CD14-positive monocyte (primary cell): ENCODE results near the gene PROS1. TPM values are rescaled to one million over a fixed set of nuclear protein-coding genes. Genes with fewer than 3 reads are reported as not detected.
"Not testable (repeated sequence)": the region's sequence is repeated elsewhere in the genome, so short reads cannot be mapped to it uniquely, and the experiment has no call there.

Experiments used
- DNase-seq, 3 donors: peaks; one replicate each; pipeline ENCODE4 v3.0.0-alpha.2; 2011 to 2022
- H2AFZ ChIP-seq: 2 replicates; pipeline ENCODE4 v1.6.0; 2012; ENCODE audit warnings: mild to moderate bottlenecking, low read depth, low read length, inconsistent platforms; ENCODE audit not compliant: insufficient read depth, poor library complexity, severe bottlenecking
- H3K27ac ChIP-seq, 2 donors: 1 replicate in 1 of 2; 2 replicates in 1 of 2; pipeline ENCODE4 v1.5.1; 2012 to 2013; ENCODE audit warnings: low read length in 2 of 2, control low read depth in 1 of 2, inconsistent platforms in 1 of 2, low read depth in 1 of 2, mild to moderate bottlenecking in 1 of 2
- H3K27me3 ChIP-seq, 2 donors: one replicate each; pipeline versions ENCODE4 v1.6.0 to v1.6.1; 2011 to 2013; ENCODE audit warnings: low read length in 2 of 2; ENCODE audit not compliant: control insufficient read depth in 2 of 2, insufficient read depth in 2 of 2
- H3K36me3 ChIP-seq, 2 donors: replicated peaks in 1 of 2; 1 replicate in 1 of 2; 2 replicates in 1 of 2; pipeline versions ENCODE4 v1.5.1 to v1.6.1; 2012 to 2013; ENCODE audit warnings: low read length in 2 of 2, control low read depth in 1 of 2, inconsistent platforms in 1 of 2, mild to moderate bottlenecking in 1 of 2; ENCODE audit not compliant: insufficient read depth in 2 of 2, control insufficient read depth in 1 of 2
- H3K4me1 ChIP-seq, 2 donors: 1 replicate in 1 of 2; 2 replicates in 1 of 2; pipeline versions ENCODE4 v1.5.1 to v1.6.1; 2012 to 2013; ENCODE audit warnings: low read length in 2 of 2, control low read depth in 1 of 2, inconsistent platforms in 1 of 2, mild to moderate bottlenecking in 1 of 2, moderate library complexity in 1 of 2; ENCODE audit not compliant: insufficient read depth in 2 of 2, control insufficient read depth in 1 of 2
- H3K4me2 ChIP-seq: replicated peaks from 2 replicates; pipeline ENCODE3; 2012; ENCODE audit warnings: low read length, moderate library complexity, mild to moderate bottlenecking; ENCODE audit not compliant: poor library complexity, severe bottlenecking; ENCODE audit errors: extremely low read depth
- H3K4me3 ChIP-seq, 3 experiments: fragments of 200-600 bp in 1 of 3; sonication (generic) in 1 of 3; replicated peaks in 1 of 3; 1 replicate in 2 of 3; 2 replicates in 1 of 3; pipeline ENCODE4 v1.5.1; 2011 to 2013; ENCODE audit warnings: low read length in 3 of 3, mild to moderate bottlenecking in 3 of 3, control low read depth in 2 of 3, low read depth in 2 of 3, inconsistent platforms in 1 of 3, moderate library complexity in 1 of 3
- H3K79me2 ChIP-seq: 2 replicates; pipeline ENCODE4 v1.6.0; 2012; ENCODE audit warnings: mild to moderate bottlenecking, control low read depth, inconsistent platforms, low read length, moderate library complexity; ENCODE audit not compliant: insufficient read depth
- H3K9ac ChIP-seq: 2 replicates; pipeline ENCODE4 v1.6.0; 2017; ENCODE audit warnings: low read length, mild to moderate bottlenecking; ENCODE audit not compliant: insufficient read depth, poor library complexity, severe bottlenecking
- H3K9me3 ChIP-seq, 2 donors: replicated peaks in 1 of 2; 1 replicate in 1 of 2; 2 replicates in 1 of 2; pipeline versions ENCODE4 v1.5.1 to v1.6.1; 2012 to 2013; ENCODE audit warnings: low read length in 2 of 2, control low read depth in 1 of 2; ENCODE audit not compliant: control insufficient read depth in 1 of 2, insufficient read depth in 1 of 2
- H4K20me1 ChIP-seq: 2 replicates; pipeline ENCODE4 v1.6.0; 2012; ENCODE audit warnings: mild to moderate bottlenecking, low read length, control low read depth, moderate library complexity; ENCODE audit not compliant: insufficient read depth
- H3K27ac Mint-ChIP-seq, 7 donors: one replicate each; pipeline ENCODE4 v1.8.0; 2020; ENCODE audit warnings: mild to moderate bottlenecking in 7 of 7, mixed read lengths in 7 of 7, moderate library complexity in 6 of 7, inconsistent platforms in 2 of 7
- H3K27me3 Mint-ChIP-seq, 3 donors: one replicate each; pipeline ENCODE4 v1.8.0; 2021 to 2022; ENCODE audit warnings: low read depth in 3 of 3, mild to moderate bottlenecking in 3 of 3, mixed read lengths in 3 of 3, moderate library complexity in 3 of 3, inconsistent platforms in 1 of 3
- H3K36me3 Mint-ChIP-seq, 2 donors: one replicate each; pipeline ENCODE4 v1.8.0; 2020; ENCODE audit warnings: mixed read lengths in 2 of 2, inconsistent platforms in 1 of 2, mild to moderate bottlenecking in 1 of 2
- H3K4me1 Mint-ChIP-seq: one replicate; pipeline ENCODE4 v1.8.0; 2020; ENCODE audit warnings: mild to moderate bottlenecking, mixed read lengths
- H3K4me3 Mint-ChIP-seq, 2 donors: one replicate each; pipeline ENCODE4 v1.8.0; 2020; ENCODE audit warnings: mild to moderate bottlenecking in 2 of 2, mixed read lengths in 2 of 2, moderate library complexity in 1 of 2
- H3K9me3 Mint-ChIP-seq, 7 donors: one replicate each; pipeline ENCODE4 v1.8.0; 2020 to 2022; ENCODE audit warnings: mixed read lengths in 7 of 7, mild to moderate bottlenecking in 6 of 7, moderate library complexity in 6 of 7, inconsistent platforms in 2 of 7
- CTCF ChIP-seq: fragments of 200-600 bp; IDR thresholded peaks from one replicate; pipeline ENCODE4 v1.8.0; 2022; ENCODE audit warnings: antibody characterized with exemption, mild to moderate bottlenecking
- WGBS: methylation state at CpG from one replicate; pipeline ENCODE4 v1.1.5; 2013; ENCODE audit warnings: missing lambda C conversion rate; ENCODE audit not compliant: insufficient coverage; 5-methylcytosine and 5-hydroxymethylcytosine counted together
- intact Hi-C, 2 donors: fragments of 100-400 bp; cut with micrococcal nuclease; formaldehyde crosslinking; loops; one replicate each; pipeline versions ENCODE4 v1.15.0 to v1.15.1; 2023
- polyA plus RNA-seq, 3 donors: library from polyadenylated mRNA; depleted of rRNA in 1 of 3; unstranded in 2 of 3; stranded (reverse) in 1 of 3; fragments of 300-500 nt in 2 of 3; fragments of >200 nt in 1 of 3; fragmentation: Illumina TruSeq in 2 of 3; gene quantifications; 1 replicate in 2 of 3; 2 replicates in 1 of 3; pipeline ENCODE4 v1.2.3, GENCODE V29; 2012 to 2021
- small RNA-seq: library from RNA; depleted of rRNA; stranded (forward); fragments of <200 nt; gene quantifications from one replicate; pipeline ENCODE3, GENCODE V24; 2012; ENCODE audit warnings: low read depth; ENCODE audit not compliant: insufficient read length

The PROS1 gene
- polyA plus RNA-seq, 3 donors: 0.21 to 0.85 (median 0.58) TPM

DNA sequence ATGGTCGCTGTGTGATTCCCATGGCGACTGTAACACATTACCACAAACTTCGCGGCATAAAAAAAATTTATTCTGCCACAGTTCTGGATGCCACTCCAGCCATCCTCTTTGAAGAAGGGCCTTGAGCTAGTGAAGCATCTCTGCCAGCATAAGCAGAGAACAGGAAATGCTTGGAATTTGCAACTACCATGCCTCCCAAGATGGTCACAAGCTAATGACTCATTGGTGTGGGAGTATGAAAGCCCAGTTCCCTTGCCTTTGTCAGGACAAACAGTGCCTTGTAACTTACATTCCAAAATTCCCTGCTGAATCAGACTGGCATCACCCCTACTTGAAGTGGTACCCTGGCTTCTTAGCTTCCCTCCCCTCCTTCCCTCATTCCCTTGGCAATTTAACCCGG lies 129.7 kb downstream of the PROS1 start:
- H4K20me1 ChIP-seq: no peaks in the 10 kb centered on the region
- WGBS: 89% methylated on average over 5 of the region's 5 CpGs
- H3K27ac Mint-ChIP-seq: no peak overlapping the region
- intact Hi-C loops: no loop called here
- H3K27ac ChIP-seq: no peak overlapping the region
- H3K4me3 ChIP-seq: no peak overlapping the region
- H3K4me1 Mint-ChIP-seq: no peaks in the 10 kb centered on the region
- peaks cover 0 to 2% of the 10 kb centered on the region in 2 donors for H3K4me1 ChIP-seq
- H3K79me2 ChIP-seq: no peaks in the 10 kb centered on the region
- no peaks in the 10 kb centered on the region for H3K36me3 Mint-ChIP-seq
- no peak for DNase-seq
- peaks cover 0 to 4% (median 0%) of the 10 kb centered on the region in 7 donors for H3K9me3 Mint-ChIP-seq
- TF ChIP-seq CTCF: no peak
- peaks cover 0 to 3% (median 0%) of the 10 kb centered on the region in 3 donors for H3K27me3 Mint-ChIP-seq
- no peak overlapping the region for H3K4me3 Mint-ChIP-seq
- no peak overlapping the region for H2AFZ ChIP-seq
- no peaks in the 10 kb centered on the region for H3K9me3 ChIP-seq
- no peak overlapping the region for H3K9ac ChIP-seq
- no peaks in the 10 kb centered on the region for H3K27me3 ChIP-seq
- no peak overlapping the region for H3K4me2 ChIP-seq
- no peaks in the 10 kb centered on the region for H3K36me3 ChIP-seq

- DNase-seq, H3K9me3 Mint-ChIP-seq, H3K27ac ChIP-seq, H3K27me3 Mint-ChIP-seq, H3K36me3 ChIP-seq, H3K9ac ChIP-seq, H3K27ac Mint-ChIP-seq, H3K4me2 ChIP-seq, H3K9me3 ChIP-seq, intact Hi-C loops, H3K79me2 ChIP-seq, H3K36me3 Mint-ChIP-seq, H3K4me3 Mint-ChIP-seq, H2AFZ ChIP-seq, H3K27me3 ChIP-seq, H3K4me1 Mint-ChIP-seq, H3K4me3 ChIP-seq, H4K20me1 ChIP-seq, H3K4me1 ChIP-seq: not testable (repeated sequence)
- WGBS: no CpG with 5 or more reads among the region's 1 CpG
Observed at GRCh38 chr3:93839193-93839592, 134.5 kb downstream of the PROS1 start.

Small RNAs within 50 kb of the gene (small RNA-seq; reads per million reads assigned to genes)
- not detected for gene RF00019
- gene RNU6-488P: not detected
- gene RNU6-511P: not detected

Other genes starting within 250 kb of the PROS1 start
- 1 to 10 TPM in 2 of 3 donors, under 1 TPM in 1; 0.97 to 3.8 (median 3.0) TPM for gene ARL13B, start 6.3 kb upstream of the PROS1 start, polyA plus RNA-seq
- gene STX19, start 54.7 kb upstream of the PROS1 start, polyA plus RNA-seq: not detected
- gene DHFR2, start 89.0 kb upstream of the PROS1 start, polyA plus RNA-seq: 1 to 10 TPM in 2 of 3 donors, under 1 TPM in 1; 0.35 to 2.8 (median 1.2) TPM
- 1 to 10 TPM; 6.6 to 8.8 (median 7.2) TPM for gene NSUN3, start 89.2 kb upstream of the PROS1 start, polyA plus RNA-seq